Upper lobe of left lung (tissue), 4 donors: ENCODE data around the gene EPHB2.

Experiments
- EP300 ChIP-seq, 4 donors: sonication (generic); formaldehyde crosslinking; IDR thresholded peaks; one replicate each; pipeline ENCODE4 v1.5.1; 2017; ENCODE audit warnings: antibody characterized with exemption in 4 of 4, control low read depth in 2 of 4
- POLR2AphosphoS5 ChIP-seq, 2 donors: sonication (generic); formaldehyde crosslinking; IDR thresholded peaks; one replicate each; pipeline ENCODE4 v1.5.1; 2017; ENCODE audit warnings: antibody characterized with exemption in 2 of 2
- TF ChIP-seq, protein P1 (sequence below), 6 experiments: fragments of 450-650 bp in 4 of 6; fragments of 200-600 bp in 2 of 6; sonication (generic) in 2 of 6; IDR thresholded peaks; one replicate each; pipeline ENCODE4 v1.5.1; 2016 to 2019; ENCODE audit warnings: antibody characterized with exemption in 6 of 6

DNA sequence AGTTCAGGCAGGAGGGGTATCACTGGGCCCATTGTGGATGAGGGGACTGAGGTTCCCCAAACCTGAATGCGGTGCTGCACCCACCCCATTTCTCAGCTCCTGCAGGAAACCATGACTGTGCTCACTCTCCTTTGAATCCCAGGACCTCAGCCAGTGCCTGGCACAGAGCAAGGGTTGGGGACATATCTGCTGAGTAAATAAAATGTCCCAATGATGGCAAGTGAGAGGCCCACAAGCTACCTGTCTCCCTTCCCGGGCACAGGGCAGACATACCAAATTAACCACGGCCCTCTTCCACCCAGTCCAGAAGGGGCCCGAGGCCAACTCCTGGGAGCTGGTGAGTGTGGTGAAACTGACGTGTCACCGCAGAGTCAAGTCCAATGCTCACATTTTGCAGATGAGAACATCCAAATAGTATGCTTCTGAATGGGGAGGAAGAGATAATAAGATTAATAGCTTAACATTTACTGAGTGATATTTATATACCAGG is 97.6 kb downstream of the EPHB2 start:
- TF ChIP-seq, protein P1, sequence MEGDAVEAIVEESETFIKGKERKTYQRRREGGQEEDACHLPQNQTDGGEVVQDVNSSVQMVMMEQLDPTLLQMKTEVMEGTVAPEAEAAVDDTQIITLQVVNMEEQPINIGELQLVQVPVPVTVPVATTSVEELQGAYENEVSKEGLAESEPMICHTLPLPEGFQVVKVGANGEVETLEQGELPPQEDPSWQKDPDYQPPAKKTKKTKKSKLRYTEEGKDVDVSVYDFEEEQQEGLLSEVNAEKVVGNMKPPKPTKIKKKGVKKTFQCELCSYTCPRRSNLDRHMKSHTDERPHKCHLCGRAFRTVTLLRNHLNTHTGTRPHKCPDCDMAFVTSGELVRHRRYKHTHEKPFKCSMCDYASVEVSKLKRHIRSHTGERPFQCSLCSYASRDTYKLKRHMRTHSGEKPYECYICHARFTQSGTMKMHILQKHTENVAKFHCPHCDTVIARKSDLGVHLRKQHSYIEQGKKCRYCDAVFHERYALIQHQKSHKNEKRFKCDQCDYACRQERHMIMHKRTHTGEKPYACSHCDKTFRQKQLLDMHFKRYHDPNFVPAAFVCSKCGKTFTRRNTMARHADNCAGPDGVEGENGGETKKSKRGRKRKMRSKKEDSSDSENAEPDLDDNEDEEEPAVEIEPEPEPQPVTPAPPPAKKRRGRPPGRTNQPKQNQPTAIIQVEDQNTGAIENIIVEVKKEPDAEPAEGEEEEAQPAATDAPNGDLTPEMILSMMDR (IDR thresholded peaks at IDR 0.05), result no peak
- no peak for TF ChIP-seq EP300 (IDR thresholded peaks at IDR 0.05)
- TF ChIP-seq POLR2AphosphoS5 (IDR thresholded peaks at IDR 0.05), result no peak
